ENCODE data around the gene PPIA.
"Not testable (repeated sequence)": the region's sequence is repeated elsewhere in the genome, so short reads cannot be mapped to it uniquely, and the experiment has no call there.

The PPIA gene

DNA sequence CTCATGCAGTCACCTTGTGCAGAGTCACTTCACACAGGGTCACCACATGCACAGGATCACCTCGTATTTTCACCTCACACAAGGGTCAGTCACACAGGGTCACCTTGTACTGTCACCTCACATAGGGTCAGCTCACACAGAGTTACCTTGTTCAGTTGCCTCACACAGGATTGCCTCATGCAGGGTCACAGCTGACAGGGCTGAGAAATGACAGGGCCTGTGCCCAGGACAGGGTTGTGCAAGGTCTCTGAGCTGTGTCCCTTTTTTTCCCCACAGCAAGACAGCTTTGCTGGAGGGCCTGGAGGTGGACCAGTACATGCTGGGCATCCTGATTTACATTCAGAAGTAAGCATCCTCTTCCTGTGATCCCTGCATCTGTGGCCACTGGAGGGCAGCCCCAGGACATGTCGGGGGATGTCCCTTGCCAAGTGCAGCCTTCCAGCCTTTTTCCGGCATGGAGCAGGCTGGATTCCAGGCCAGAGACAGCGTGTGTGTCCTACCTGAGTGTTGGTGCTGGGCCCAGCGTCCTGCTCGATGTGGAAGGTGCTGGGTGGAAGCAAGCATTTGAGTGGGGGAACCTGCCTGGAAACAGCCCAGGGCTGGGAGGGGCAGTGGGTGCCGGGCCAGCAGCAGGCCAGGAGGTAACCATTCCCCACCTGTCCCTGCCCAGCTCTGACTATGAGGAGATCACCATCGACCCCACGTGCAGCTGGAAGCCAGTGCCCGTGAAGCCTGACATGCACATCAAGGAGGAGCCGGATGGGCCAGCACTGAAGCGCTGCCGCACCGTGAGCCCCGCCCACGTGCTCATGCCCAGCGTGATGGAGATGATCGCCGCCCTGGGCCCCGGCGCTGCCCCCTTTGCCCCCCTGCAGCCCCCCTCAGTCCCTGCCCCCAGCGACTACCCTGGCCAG is 31.6 kb upstream of the PPIA start:
- DNase-seq = no peak

DNA sequence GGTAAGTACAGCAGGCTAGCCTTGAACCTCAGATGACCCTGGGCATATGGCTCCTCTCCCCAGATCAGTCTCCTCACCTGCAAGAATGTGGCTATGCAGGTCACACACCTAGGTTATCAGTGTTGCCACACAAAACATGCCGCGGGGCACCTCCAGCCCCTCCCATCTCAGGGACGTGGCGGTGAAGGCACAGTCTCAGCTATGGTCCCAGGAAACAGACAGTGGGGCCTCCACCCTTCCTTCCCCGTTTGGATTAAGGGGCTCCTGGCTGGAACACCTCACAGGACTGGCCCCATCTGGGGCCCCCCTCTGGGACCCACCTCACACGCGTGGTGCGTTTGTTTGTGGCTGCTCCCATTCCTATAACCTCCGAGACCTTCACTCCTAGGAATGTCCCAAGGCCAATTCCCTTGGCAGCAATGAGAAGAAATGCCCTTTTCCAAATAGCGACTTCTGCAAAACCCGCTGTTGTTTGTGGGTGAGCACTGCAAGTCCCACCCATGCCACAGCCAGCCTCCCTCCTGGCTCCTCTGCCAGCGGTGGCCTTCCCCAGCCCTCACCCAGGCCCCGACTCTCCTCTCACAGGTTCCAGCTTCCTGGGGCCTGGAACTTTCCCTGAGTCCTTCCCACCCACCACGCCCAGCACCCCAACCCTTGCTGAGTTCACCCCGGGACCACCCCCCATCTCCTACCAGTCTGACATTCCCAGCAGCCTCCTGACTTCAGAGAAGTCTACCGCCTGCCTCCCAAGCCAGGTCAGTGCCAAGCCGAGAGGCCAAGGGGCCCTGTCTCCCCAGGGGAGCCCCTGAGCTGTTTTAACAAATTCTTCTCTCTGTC is 30.7 kb upstream of the PPIA start:
- no peak for DNase-seq

DNA sequence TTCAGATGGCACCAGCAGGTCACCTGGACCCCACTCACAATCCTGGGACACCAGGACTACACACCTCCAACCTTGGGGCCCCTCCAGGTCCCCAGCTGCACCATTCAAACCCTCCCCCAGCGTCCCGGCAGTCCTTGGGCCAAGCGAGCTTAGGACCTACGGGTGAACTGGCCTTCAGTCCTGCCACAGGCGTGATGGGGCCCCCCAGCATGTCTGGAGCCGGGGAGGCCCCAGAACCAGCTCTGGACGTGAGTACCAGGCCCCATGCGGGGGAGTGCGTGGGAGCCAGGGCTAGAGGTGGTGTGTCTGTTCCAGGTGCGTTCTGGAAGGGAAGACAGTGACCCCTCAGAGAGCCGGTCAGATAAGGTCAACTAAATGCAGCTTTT is 30.1 kb upstream of the PPIA start:
- no peak for DNase-seq

DNA sequence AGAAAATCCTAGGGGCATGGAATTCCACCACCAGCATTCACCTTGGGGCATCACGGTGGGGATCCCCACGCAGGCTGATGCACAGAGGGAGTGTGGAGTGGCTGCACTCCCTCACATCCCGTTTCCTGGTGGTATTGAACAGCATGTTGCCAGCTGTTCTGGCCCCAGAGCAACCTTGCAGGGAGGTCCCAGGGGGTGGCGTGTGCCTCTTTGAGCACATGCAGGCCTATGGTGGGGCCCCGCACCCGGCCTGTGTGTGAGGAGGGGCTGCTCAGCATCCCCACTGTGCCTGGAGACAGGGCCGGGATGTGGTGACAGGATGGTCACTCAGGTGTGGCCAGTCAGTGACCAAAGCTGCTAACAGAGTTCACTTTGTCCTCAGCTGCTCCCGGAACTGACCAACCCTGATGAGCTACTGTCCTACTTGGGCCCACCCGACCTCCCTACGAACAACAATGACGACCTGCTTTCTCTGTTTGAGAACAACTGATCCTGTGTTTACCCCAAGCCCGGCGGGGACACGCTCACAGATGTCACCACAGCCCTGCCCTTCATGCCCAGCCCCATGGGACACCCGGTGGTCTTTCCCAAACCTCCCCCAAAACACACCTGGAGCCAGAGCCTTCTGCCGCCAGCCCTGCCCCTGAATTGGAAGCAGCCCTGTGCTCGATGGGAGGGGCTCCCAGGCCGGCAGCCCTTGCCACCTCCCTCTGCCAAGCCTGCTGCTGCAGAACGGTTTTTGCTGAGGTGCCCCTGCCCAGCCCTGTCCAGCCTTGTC is 29.2 kb upstream of the PPIA start:
- DNase-seq = no peak

DNA sequence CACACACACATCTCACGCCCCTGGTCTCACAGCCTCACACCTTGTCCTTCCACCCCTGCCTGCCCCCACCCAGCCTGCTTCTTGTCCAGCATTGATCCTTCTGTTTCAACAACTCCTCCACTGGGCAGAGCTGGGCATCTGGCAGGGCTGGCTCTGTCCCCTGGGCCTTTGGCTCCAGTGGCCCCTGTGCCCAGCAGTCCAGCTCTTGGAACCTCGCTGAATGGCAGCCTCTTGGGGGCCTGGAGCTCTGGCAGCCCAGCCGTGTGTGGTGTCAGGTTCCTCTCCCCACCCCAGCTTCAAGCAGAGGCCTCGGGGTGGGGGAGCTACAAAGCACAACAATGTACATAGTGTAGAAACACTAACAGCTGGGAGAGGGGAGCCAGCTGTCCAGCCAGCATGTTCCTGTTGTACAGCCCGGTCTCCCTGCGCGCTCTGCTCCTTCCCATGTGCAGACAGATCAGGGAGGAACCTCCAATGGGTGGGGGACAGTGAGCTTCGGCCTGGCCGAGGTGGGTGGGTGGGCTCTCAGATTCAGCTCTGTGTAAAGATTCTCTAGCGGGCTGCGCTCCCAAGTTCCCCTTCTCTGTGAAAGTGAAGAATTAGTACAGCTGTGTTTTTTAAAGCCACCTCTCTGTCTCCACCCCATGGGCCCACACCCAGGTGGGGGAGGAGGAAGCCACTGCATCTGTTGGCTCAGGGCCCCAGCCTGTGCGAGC is 28.4 kb upstream of the PPIA start:
- DNase-seq = no peak

DNA sequence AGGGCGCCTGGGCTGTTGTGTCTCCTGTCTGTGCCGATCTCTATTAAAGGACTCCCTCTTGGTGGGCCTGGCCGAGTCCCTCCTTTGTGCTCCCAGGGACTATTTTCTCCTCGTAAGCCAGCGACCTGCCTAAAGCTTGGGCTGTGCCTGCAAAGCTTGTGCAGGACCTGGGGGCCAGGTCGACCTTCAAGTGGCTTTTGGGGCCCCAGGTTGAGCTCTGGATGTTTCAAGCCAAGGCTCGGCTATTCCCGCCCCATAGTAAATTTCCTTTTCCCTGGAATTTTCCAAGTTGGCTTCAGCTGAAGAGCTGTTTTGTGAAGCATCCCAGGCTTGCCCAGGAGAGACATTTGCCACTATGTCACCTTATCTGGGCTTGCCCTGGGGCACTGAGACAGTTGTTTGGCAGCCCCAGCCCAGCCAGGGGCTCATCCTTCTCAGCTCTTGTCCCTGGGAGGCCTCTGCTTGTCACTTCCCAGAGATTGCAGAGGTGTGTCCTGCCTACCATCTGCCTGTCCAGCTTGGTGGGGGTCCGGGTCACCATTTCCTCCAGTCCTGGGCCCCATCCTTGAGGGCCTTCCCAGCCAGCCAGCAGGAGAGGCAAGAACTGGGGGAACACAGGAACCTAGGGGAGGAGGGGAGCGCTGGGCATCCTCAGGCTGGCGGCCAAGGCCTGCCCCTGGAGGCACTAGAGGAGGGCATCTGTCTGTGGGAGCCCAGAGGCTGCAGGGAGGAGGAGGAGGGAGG is 27.7 kb upstream of the PPIA start:
- DNase-seq = no peak

DNA sequence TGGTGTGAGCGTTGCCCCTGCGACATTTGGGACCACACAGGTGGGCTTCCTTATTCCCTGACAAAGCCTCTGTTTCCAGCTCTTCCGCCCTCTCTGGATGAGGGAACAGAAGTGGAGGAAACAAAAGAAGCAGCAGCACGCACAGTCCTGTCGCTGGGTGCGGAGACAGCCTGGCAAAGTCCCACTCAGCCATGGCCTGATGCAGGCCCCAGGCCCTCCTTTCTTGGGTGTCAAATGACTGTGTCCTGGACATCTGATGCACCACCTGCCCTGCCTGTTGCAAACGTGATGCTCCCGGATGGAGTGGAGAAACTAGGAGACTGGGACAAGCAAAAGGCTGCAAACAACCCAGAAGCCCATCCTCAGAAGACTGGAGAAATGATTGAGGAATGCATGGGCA is 27.1 kb upstream of the PPIA start:
- DNase-seq = no peak

DNA sequence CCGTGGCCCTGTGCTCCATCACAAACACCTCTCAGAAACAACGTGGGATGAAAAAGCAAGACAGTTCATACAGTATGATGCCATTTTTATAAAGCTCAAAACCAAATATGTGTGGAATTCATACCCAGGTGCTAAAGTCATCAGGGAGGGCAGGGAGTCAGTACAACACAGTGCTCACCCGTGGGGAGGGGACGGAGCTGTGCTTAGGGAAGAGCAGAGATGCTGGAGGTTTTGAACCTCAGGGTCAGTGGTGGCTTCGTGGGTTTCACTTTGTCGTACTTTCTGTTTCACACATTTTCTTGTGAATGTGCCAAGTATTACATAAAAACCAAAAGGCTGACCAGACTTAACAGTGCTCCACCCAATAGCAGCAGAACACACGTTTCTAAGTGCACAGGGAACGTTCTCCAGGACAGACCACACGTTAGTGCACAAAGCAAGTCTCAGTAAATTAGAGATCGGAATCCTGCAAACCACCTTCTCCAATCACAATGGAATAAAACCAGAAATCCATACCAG is 26.6 kb upstream of the PPIA start:
- no peak for DNase-seq

DNA sequence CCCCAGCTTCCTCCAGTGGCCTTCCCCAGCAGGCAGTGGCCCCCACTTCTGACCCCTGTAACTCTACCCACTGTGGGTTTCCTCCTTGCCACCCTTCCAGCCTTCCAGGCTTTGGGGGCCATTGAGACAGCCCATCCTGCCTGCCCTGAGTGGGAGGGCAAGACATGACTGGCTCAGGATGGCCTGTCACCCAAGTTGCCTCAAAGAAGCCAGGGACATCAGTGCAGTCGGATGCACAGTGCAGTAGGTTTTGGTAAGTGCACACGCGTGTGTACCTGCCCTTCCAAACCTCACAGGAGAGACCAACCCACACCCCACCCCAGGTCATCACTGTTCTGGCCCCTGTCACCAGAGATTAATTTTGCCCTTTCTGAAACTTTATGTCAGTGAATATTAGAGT is 25.1 kb upstream of the PPIA start:
- DNase-seq = no peak

DNA sequence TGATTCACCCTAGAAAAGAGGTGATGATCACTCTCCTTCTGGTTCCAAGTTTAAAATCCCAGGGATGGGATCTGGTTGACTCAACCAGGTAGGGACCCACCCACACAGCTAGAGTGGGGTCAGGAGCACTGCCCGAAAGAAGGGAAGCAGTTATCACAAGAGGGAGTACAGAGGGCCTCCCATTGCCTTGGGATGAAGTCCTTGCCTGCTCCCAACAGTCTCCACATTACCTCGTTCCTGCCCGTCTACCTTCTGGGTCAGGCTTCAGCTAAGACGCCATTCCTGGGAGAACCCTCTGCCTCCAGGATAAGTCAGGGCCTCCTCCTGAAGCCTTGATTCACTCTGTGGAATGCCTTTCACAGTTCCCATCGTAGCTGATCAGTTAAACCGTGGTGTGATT is 24.0 kb upstream of the PPIA start:
- no peak for DNase-seq

DNA sequence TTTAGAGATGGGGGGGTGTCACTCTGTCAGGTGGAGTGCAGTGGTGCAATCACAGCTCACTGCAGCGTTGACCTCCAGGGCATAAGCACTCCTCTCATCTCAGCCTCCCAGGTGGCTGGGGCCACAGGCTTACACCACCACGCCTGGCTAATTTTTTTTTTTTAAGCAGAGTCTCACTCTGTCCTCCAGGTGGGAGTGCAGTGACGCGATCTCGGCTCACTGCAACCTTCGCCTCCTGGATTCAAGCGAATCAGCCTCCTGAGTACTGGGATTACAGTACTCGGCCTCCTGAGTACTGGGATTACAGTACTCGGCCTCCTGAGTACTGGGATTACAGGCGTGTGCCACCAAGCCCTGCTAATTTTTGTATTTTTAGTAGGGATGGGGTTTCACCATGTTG is 23.6 kb upstream of the PPIA start:
- no peak for DNase-seq

DNA sequence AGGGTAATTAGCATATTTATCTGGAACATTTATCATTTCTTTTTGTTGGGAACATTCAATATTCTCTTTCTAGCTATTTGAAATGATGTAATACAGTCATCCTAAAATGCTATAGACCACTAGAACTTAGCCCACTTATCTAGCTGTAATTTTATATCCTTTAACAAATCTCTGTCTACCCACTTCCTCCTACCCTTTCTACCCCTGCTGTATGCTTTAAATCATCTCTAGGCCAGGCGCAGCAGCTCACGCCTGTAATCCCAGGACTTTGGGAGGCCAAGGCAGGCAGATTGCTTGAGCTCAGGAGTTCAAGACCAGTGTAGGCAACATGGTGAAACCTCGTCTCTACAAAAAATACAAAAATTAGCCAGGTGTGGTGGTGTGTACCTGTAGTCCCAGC is 22.0 kb upstream of the PPIA start:
- DNase-seq = not testable (repeated sequence)

DNA sequence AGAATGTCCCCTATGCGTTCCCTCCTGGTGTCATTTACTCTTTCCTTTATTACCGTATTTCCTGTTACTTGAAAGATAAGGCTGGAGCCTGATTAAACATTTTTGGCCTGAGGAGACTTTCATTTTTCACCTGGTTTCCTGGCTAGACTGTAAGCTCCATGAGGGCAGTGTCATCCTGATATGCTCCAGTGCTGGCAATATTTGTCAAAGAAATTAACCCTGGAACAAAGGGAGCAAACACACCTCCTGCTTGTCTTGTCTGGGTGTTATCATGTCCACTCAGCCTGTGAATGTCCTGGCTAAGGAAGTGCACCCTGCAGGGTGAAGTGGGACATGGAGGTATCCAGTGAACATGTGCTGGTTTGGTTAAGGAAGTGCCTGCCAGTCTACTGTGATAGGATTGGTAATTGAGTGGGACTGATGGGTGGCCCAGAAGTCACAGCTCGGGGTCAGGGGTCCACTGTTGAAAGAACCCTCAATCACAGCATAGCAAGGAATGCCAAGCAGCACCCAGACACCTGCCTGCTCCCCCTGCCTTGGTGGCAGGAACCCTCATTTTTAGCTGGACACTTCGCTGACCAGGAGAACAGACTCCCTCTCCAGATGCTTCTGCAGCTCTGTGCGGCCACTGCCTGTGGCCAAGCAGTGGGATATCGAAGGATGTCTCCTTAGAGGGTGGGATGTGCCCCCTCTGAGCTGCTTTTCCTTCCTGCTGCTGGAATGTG is 20.9 kb upstream of the PPIA start:
- no peak for DNase-seq

DNA sequence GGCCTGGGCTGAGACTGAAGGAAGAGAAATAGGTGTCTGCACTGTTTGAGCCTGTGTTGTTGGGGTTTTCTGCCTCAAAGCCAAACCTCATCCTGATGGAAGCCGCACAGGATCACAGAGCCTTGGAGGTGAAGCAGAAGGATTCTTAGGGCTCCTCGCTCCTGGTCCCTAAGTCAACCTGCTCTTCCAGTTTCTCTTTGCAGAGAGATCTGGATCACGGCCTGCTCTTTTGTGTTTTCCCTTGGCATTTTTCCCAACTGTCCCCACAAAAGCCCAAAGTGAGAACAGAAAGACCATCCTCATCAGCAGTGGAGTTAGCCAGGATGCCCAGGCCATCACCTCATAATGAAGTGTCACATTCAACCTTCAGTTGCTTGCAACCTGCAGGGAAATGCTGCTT is 20.3 kb upstream of the PPIA start:
- DNase-seq = no peak

DNA sequence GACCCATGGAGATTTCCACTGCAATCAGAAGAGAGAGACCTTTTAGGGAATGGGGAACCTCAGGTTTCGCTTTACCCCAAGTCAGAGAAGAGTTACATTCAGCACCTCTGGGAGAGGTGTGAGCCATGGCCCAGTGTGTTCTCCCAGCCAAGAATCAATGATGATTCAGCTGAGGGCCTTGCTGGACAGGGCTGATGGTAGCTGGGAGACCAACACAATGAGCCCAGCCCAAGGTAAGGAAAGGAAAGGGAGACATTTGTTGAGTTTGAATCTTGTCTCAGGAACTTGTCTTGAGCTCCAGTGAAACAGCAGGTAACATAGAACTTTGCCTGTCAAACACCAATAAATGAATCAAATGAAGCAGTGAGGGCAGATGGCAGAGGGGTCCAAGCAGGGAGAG is 14.0 kb upstream of the PPIA start:
- no peak for DNase-seq

DNA sequence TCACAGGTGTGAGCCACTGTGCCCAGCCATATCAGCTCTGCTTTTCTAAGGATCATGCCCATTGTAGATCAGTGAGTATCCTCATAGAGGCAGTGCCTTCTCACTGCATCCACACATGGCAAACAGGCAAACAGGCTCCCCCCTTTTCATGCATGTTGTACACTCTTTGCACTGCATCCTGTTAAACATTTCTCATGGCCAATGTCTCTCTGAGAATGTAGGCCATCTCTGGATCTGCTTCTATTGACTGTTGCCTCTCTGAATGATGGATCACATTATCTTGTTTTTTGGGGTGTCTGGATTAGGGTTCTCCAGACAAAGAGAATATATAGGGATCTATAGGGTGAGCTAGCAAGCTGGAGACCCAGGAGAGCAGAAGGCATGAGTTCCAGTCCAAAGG is 13.1 kb upstream of the PPIA start:
- no peak for DNase-seq

DNA sequence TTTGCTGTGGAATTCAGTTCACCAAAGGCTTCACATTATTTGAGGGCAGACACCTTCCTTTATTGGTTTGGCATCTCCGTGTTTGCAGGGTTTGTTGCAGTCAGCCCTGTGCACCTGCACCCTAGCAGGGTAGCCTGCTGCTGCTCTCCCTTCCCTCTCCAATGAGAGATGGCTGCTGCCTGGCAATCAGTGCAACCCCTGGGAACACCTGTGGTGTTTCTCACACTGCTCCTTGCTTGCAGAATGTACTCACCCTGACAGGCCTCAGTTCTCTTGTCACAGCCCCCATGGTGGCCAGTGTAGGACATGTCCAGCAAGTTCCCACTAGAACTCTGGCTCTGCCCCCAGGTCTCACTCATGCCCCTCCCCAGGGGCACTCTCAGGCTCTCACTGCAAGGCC is 12.1 kb upstream of the PPIA start:
- DNase-seq = no peak

DNA sequence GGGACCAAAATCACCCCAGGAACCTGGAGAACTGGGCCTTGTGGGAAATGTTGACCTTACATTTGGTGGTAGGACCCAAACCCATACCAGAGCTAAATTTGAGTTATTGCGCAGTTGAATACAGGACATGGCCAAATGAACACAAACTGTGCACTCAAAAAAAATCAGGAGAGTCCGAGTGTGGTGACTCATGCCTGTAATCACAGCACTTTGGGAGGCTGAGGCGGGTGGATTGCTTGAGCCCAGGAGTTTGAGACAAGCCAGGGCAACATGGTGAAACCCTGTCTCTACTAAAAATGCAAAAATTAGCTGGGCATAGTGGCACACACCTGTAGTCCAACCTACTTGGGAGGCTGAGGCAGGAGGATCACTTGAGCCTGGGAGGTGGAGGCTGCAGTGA is 11.3 kb upstream of the PPIA start:
- not testable (repeated sequence) for DNase-seq

DNA sequence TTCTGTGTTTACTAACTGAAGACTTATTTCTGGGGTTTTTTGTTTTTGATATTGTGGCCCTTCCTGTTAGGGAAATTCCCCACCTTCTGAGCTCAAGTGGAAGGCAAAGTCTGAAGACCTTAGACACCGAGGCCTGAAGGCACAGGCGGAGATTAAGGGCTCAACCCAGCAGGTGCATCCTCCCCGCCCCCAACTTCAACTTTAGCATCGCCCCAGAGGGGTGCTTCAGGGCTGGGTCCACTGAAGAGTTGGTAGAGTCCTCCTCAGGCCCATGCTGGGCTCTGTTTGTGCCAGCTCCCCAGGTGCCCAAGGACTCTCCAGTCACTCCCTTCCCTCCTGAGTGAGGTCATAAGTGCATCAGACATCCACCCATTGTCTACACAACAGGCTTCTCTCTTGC is 9.4 kb upstream of the PPIA start:
- no peak for DNase-seq

DNA sequence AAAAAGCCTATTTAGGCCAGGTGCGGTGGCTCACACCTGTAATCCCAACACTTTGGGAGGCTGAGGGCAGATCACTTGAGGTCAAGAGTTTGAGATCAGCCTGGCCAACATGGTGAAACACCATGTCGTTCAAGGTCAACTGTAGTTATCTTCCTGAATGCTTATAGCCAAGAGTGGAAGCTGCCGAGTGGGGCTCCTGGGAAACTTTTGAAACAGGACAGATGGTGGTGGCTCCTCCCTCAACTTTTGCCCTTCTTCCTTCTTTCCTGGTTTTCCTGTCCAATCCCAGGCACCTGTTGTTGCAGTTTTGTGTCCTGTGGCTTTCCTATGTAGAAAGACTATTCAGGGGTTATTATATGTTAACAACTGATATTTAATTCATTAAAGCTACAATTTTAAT is 8.7 kb upstream of the PPIA start:
- DNase-seq = no peak

DNA sequence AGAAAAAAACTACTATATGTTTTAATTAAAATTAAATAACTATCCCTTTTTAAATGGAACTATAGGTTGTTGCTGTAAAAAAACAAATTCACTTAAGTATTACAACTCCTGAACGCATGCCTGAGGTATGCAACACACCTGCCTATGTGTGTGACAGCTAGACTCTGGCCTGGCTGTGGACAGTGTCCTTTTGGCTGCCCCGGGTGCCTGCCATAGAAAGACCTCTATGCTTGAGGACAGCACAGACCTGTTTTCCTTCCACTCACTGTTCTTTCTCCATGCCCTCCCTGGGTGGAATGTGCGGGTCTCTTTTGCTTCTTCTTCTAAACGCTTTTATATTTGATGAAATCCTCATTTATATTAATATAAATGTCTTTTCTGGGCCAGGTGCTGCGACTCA is 6.5 kb upstream of the PPIA start:
- no peak for DNase-seq

Measured in SIG-M5 (cell line).